HG03575 (cell line): ENCODE results near the gene PPP6R3.

Experiments
- ATAC-seq: cut with Tn5 transposase; IDR thresholded peaks from one replicate; pipeline ENCODE4 v1.9.1; 2021; ENCODE audit not compliant: unreplicated experiment, insufficient number of reproducible peaks, low FRiP score; ENCODE audit errors: extremely low read depth

Gene PPP6R3

GRCh38 chr11:68460741-68461574 is at the start of gene PPP6R3:
TSS of gene PPP6R3 (plus strand) at chr11:68460752. CDS start at chr11:68537665, 76,913 bp downstream.
- no peak for ATAC-seq

GRCh38 chr11:68411501-68411991 is 49.0 kb upstream of the PPP6R3 start:
- ATAC-seq: no peak

- no peak for ATAC-seq
These were observed 47.7 kb upstream of the PPP6R3 start for GRCh38 chr11:68412593-68413475.

GRCh38 chr11:68413591-68413999 is 47.0 kb upstream of the PPP6R3 start:
- no peak for ATAC-seq

- ATAC-seq: no peak
These were observed 45.9 kb upstream of the PPP6R3 start for GRCh38 chr11:68414496-68415221.

GRCh38 chr11:68416070-68416578 is 44.4 kb upstream of the PPP6R3 start:
- ATAC-seq: no peak

- ATAC-seq: no peak
These were observed 41.9 kb upstream of the PPP6R3 start for GRCh38 chr11:68418648-68419047.

- ATAC-seq: no peak
These were observed 40.4 kb upstream of the PPP6R3 start for GRCh38 chr11:68420171-68420570.

- ATAC-seq: no peak
These were observed 37.1 kb upstream of the PPP6R3 start for GRCh38 chr11:68423481-68423880.

GRCh38 chr11:68424101-68424632 is 36.4 kb upstream of the PPP6R3 start:
- ATAC-seq: no peak

- no peak for ATAC-seq
These were observed 35.3 kb upstream of the PPP6R3 start for GRCh38 chr11:68424981-68425865.

- no peak for ATAC-seq
These were observed 34.6 kb upstream of the PPP6R3 start for GRCh38 chr11:68425866-68426380.

GRCh38 chr11:68429661-68430060 is 30.9 kb upstream of the PPP6R3 start:
- no peak for ATAC-seq

GRCh38 chr11:68430384-68430783 is 30.2 kb upstream of the PPP6R3 start:
- no peak for ATAC-seq

GRCh38 chr11:68430801-68431200 is 29.8 kb upstream of the PPP6R3 start:
- ATAC-seq: no peak

GRCh38 chr11:68431984-68432645 is 28.4 kb upstream of the PPP6R3 start:
- no peak for ATAC-seq

- ATAC-seq: no peak
These were observed 27.7 kb upstream of the PPP6R3 start for GRCh38 chr11:68432874-68433273.
